ENCODE data around the gene TBC1D17. TPM values are rescaled to one million over a fixed set of nuclear protein-coding genes. Genes with fewer than 3 reads are reported as not detected.

The TBC1D17 gene
- total RNA-seq, 1 experiment from 2014 or later: 62.3 TPM

DNA sequence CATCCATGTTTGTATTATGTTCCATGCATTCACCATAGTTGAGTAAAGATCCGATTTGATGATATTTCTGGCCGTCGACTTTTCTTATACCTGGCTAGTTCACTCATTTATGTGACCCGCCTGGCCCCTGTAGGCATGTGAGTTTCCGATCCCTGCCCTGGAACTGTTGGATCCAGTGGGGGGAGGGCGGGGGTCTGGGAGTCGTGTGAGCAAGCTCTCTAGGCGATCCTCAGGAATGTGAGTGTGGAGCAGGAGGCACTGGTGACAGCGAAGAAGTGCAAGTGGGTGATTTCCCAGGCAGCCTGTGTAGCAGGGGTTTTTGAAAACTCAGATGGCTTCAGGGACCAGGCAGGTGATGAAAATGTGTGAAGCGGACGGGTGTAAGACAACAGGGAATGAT, 37.2 kb upstream of the TBC1D17 start:
- POLR2A ChIA-PET (ENCODE audit: unreplicated experiment): no interaction called here
- TF ChIP-seq, protein P1, sequence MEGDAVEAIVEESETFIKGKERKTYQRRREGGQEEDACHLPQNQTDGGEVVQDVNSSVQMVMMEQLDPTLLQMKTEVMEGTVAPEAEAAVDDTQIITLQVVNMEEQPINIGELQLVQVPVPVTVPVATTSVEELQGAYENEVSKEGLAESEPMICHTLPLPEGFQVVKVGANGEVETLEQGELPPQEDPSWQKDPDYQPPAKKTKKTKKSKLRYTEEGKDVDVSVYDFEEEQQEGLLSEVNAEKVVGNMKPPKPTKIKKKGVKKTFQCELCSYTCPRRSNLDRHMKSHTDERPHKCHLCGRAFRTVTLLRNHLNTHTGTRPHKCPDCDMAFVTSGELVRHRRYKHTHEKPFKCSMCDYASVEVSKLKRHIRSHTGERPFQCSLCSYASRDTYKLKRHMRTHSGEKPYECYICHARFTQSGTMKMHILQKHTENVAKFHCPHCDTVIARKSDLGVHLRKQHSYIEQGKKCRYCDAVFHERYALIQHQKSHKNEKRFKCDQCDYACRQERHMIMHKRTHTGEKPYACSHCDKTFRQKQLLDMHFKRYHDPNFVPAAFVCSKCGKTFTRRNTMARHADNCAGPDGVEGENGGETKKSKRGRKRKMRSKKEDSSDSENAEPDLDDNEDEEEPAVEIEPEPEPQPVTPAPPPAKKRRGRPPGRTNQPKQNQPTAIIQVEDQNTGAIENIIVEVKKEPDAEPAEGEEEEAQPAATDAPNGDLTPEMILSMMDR (conservative IDR thresholded peaks at IDR 0.05): no peak
- no peak for TF ChIP-seq EZH2 (IDR thresholded peaks at IDR 0.05; ENCODE audit: low read depth)
- no peaks in the 10 kb centered on the region for H3K9me2 ChIP-seq (ENCODE audit: insufficient read depth)
- peaks cover 11% of the 10 kb centered on the region; the same call in 1 of the 2 replicates for H4K20me1 ChIP-seq (ENCODE audit: insufficient read depth)
- no peak overlapping the region for H3K27ac ChIP-seq
- no TSS peak for BruUV-seq (replicated peaks)
- no peaks in the 10 kb centered on the region for H3K79me2 ChIP-seq (ENCODE audit: low read depth)
- DNase-seq: no peak
- intact Hi-C loops (cut with micrococcal nuclease; ENCODE audit: unreplicated experiment): no loop called here
- peaks cover 21% of the 10 kb centered on the region for H3F3A ChIP-seq (ENCODE audit: insufficient read depth, low read depth)
- no peaks in the 10 kb centered on the region for H3K9me3 ChIP-seq (ENCODE audit: insufficient read depth, low read depth)
- H3K4me1 ChIP-seq (replicated peaks; ENCODE audit: insufficient read depth): no peaks in the 10 kb centered on the region
- no peak overlapping the region for H3K4me2 ChIP-seq
- CTCF ChIA-PET: interaction anchor here (0.6 kb wide), 1 partner anchor 10 kb away, joined by 6 read pairs; no protein-coding TSS in a partner anchor
- H3K36me3 ChIP-seq (ENCODE audit: low read depth): peaks cover 19% of the 10 kb centered on the region
- no peaks in the 10 kb centered on the region for H3K27me3 ChIP-seq (ENCODE audit: insufficient read depth, low read depth)
- no peak overlapping the region for H3K4me3 ChIP-seq
- H2AFZ ChIP-seq: no peak overlapping the region

DNA sequence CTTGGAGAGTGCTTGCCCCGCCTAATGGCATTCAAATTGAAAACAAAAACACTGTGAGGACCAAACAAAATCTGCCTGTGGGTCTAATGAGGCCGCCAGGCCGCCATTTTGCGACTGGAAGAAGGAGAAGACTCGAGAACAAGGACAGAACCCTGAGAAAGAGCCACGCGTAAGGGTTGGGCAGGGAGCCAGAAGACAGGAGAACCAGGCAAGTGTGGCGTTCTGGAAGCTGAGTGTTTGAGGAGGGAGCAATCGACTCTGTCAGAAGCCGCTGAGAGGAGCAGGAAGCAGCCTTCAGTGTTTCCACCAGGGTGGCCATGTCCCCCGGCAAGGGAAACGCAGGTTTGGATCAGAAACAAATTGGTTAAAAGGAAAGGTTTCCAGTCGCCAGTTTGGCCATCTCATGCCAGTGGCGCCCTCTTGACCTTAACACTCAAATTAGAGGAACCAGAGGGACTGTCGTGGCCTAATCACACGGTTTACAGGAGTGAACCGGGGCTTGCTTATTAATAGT, 36.7 kb upstream of the TBC1D17 start:
- no TSS peak for BruUV-seq (replicated peaks)
- intact Hi-C loops (cut with micrococcal nuclease; ENCODE audit: unreplicated experiment): no loop called here
- POLR2A ChIA-PET (ENCODE audit: unreplicated experiment): no interaction called here

GRCh38 chr19:49843265-49843664, 34.2 kb upstream of the TBC1D17 start:
- no peak for DNase-seq
- no peak overlapping the region for H2AFZ ChIP-seq
- peaks cover 38% of the 10 kb centered on the region for H3F3A ChIP-seq (ENCODE audit: insufficient read depth, low read depth)
- no peak overlapping the region for H3K27ac ChIP-seq
- ChIA-PET POLR2A (ENCODE audit: unreplicated experiment) (no interaction called here), CTCF (interaction anchor here (0.6 kb wide), 1 partner anchor 56 kb away, joined by 8 read pairs; no protein-coding TSS in a partner anchor)
- no peak overlapping the region for H3K4me2 ChIP-seq
- peaks cover 11% of the 10 kb centered on the region; the same call in 1 of the 2 replicates for H4K20me1 ChIP-seq (ENCODE audit: insufficient read depth)
- H3K79me2 ChIP-seq (ENCODE audit: low read depth): no peaks in the 10 kb centered on the region; the same call in 1 of the 2 replicates
- BruUV-seq (replicated peaks): no TSS peak
- no peaks in the 10 kb centered on the region for H3K9me2 ChIP-seq (ENCODE audit: insufficient read depth)
- H3K9me3 ChIP-seq (ENCODE audit: insufficient read depth, low read depth): no peaks in the 10 kb centered on the region
- no peak overlapping the region for H3K4me3 ChIP-seq
- H3K4me1 ChIP-seq (replicated peaks; ENCODE audit: insufficient read depth): peaks cover 5% of the 10 kb centered on the region
- H3K36me3 ChIP-seq (ENCODE audit: low read depth): peaks cover 19% of the 10 kb centered on the region
- TF ChIP-seq, protein P1 (conservative IDR thresholded peaks at IDR 0.05): no peak
- TF ChIP-seq EZH2 (IDR thresholded peaks at IDR 0.05; ENCODE audit: low read depth): no peak
- intact Hi-C loops (cut with micrococcal nuclease; ENCODE audit: unreplicated experiment): no loop called here
- no peaks in the 10 kb centered on the region for H3K27me3 ChIP-seq (ENCODE audit: insufficient read depth, low read depth)

More for the DNA sequence above, 36.7 kb upstream of the TBC1D17 start:
- no peaks in the 10 kb centered on the region for H3K9me3 ChIP-seq (ENCODE audit: insufficient read depth, low read depth)
- H3K27ac ChIP-seq: no peak overlapping the region
- CTCF ChIA-PET: interaction anchor here (0.6 kb wide), 1 partner anchor 10 kb away, joined by 6 read pairs; no protein-coding TSS in a partner anchor
- H2AFZ ChIP-seq: no peak overlapping the region
- peaks cover 11% of the 10 kb centered on the region; the same call in 1 of the 2 replicates for H4K20me1 ChIP-seq (ENCODE audit: insufficient read depth)
- H3K4me3 ChIP-seq: no peak overlapping the region
- peaks cover 21% of the 10 kb centered on the region for H3F3A ChIP-seq (ENCODE audit: insufficient read depth, low read depth)
- no peak for TF ChIP-seq EZH2 (IDR thresholded peaks at IDR 0.05; ENCODE audit: low read depth)
- TF ChIP-seq, protein P1 (conservative IDR thresholded peaks at IDR 0.05): no peak
- H3K36me3 ChIP-seq (ENCODE audit: low read depth): peaks cover 19% of the 10 kb centered on the region
- no peaks in the 10 kb centered on the region for H3K79me2 ChIP-seq (ENCODE audit: low read depth)
- no peaks in the 10 kb centered on the region for H3K27me3 ChIP-seq (ENCODE audit: insufficient read depth, low read depth)
- no peak for DNase-seq
- H3K9me2 ChIP-seq (ENCODE audit: insufficient read depth): no peaks in the 10 kb centered on the region
- H3K4me2 ChIP-seq: no peak overlapping the region
- no peaks in the 10 kb centered on the region for H3K4me1 ChIP-seq (replicated peaks; ENCODE audit: insufficient read depth)
